Thyroid gland (tissue), 4 donors: ENCODE measurements around the gene SDR42E1.

Source experiments
- CTCF ChIP-seq, 6 experiments: fragments of 200-600 bp in 3 of 6; fragments of 450-650 bp in 3 of 6; sonication (generic) in 3 of 6; IDR thresholded peaks; one replicate each; pipeline ENCODE4 v1.5.1; 2016 to 2019; ENCODE audit warnings: antibody characterized with exemption in 6 of 6, mild to moderate bottlenecking in 2 of 6, inconsistent platforms in 1 of 6, moderate library complexity in 1 of 6
- POLR2A ChIP-seq, 2 donors: fragments of 450-650 bp; IDR thresholded peaks; one replicate each; pipeline ENCODE4 v1.6.1; 2017; ENCODE audit warnings: antibody characterized with exemption in 2 of 2, mild to moderate bottlenecking in 2 of 2, moderate library complexity in 1 of 2

DNA sequence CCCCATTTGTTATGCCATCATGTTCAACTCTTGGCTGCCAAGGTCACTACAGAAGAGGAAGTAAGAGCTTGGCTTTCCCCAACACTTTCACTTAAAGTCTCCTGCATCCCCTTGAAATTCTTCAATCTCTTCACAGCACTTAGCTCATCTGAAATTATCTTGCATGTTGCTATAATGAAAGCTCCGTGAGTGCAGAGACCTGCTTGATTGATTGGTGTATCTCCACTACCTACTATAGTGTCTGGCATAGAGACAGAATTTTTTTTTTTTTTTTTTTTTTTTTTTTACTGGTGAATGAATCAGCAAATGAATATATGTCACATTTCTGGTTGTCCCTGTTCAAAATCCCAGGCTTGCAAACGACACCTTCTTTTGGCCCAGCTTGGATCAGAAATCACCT lies 1.9 kb upstream of the SDR42E1 start:
- TF ChIP-seq CTCF (IDR thresholded peaks at IDR 0.05) (no peak), POLR2A (IDR thresholded peaks at IDR 0.05) (no peak)
